Neural cell (in vitro differentiated cells): ENCODE measurements around the gene MEP1A. TPM values are rescaled to one million over a fixed set of nuclear protein-coding genes. Genes with fewer than 3 reads are reported as not detected.

Experiments
- H2AFZ ChIP-seq: fragments of 200-600, 300-800 bp; sonication (generic), shearing (Covaris generic); 2 replicates; pipeline ENCODE4 v1.6.0; 2014; ENCODE audit warnings: low read depth, mild to moderate bottlenecking, antibody characterized with exemption, low read length, moderate library complexity
- H3F3A ChIP-seq: fragments of 200-600 bp; shearing (Covaris generic); 2 replicates; pipeline ENCODE4 v1.6.1; 2016; ENCODE audit warnings: mild to moderate bottlenecking, moderate library complexity, mixed read lengths, antibody characterized with exemption, low read length; ENCODE audit not compliant: insufficient read depth, poor library complexity, severe bottlenecking
- H3K27ac ChIP-seq: fragments of 200-600, 300-800 bp; sonication (generic), shearing (Covaris generic); 2 replicates; pipeline ENCODE4 v1.5.1; 2014; ENCODE audit warnings: mild to moderate bottlenecking, low read length, moderate library complexity
- H3K27me3 ChIP-seq: fragments of 300-800, 200-600 bp; sonication (generic), shearing (Covaris generic); 2 replicates; pipeline ENCODE4 v1.6.0; 2014; ENCODE audit warnings: mild to moderate bottlenecking, low read depth, low read length, moderate library complexity; ENCODE audit not compliant: insufficient read depth
- H3K36me3 ChIP-seq: fragments of 300-800, 200-600 bp; sonication (generic), shearing (Covaris generic); 2 replicates; pipeline ENCODE4 v1.5.1; 2014; ENCODE audit warnings: mild to moderate bottlenecking, antibody characterized with exemption, low read length, moderate library complexity; ENCODE audit not compliant: insufficient read depth
- H3K4me2 ChIP-seq: fragments of 300-800, 200-600 bp; sonication (generic), shearing (Covaris generic); 2 replicates; pipeline ENCODE4 v1.6.0; 2014; ENCODE audit warnings: mild to moderate bottlenecking, low read length
- H3K4me3 ChIP-seq: fragments of 300-800, 200-600 bp; sonication (generic), shearing (Covaris generic); 2 replicates; pipeline ENCODE4 v1.5.1; 2014; ENCODE audit warnings: mild to moderate bottlenecking, low read length, moderate library complexity
- H3K79me2 ChIP-seq: fragments of 200-600 bp; shearing (Covaris generic); replicated peaks from 2 replicates; pipeline ENCODE4 v1.6.0; 2014; ENCODE audit warnings: mild to moderate bottlenecking, low read length, moderate library complexity; ENCODE audit not compliant: insufficient read depth
- H3K9ac ChIP-seq: fragments of 300-800, 200-600 bp; sonication (generic), shearing (Covaris generic); 2 replicates; pipeline ENCODE4 v1.6.1; 2016; ENCODE audit warnings: mild to moderate bottlenecking, low read length, mixed read lengths
- H3K9me2 ChIP-seq: fragments of 200-600 bp; shearing (Covaris generic); 2 replicates; pipeline ENCODE4 v1.6.1; 2016; ENCODE audit warnings: mild to moderate bottlenecking, low read length, mixed read lengths; ENCODE audit not compliant: insufficient read depth
- H3K9me3 ChIP-seq: fragments of 200-600, 300-800 bp; sonication (generic), shearing (Covaris generic); 2 replicates; pipeline ENCODE4 v1.6.1; 2016; ENCODE audit warnings: mild to moderate bottlenecking, mixed run types, low read length, moderate library complexity, mixed read lengths
- H4K20me1 ChIP-seq: fragments of 200-600 bp; shearing (Covaris generic); 2 replicates; pipeline ENCODE4 v1.6.1; 2016; ENCODE audit warnings: mild to moderate bottlenecking, mixed run types; ENCODE audit not compliant: insufficient read depth
- EP300 ChIP-seq: fragments of 450-650 bp; conservative IDR thresholded peaks from 2 replicates; pipeline ENCODE4 v1.6.1; 2014; ENCODE audit warnings: antibody characterized with exemption, mild to moderate bottlenecking, moderate library complexity; ENCODE audit not compliant: poor library complexity, severe bottlenecking
- EZH2 ChIP-seq: fragments of 200-600, 300-800 bp; shearing (Covaris generic), sonication (generic); IDR thresholded peaks from 2 replicates; pipeline ENCODE4 v1.6.1; 2014; ENCODE audit warnings: antibody characterized with exemption, low read length, borderline replicate concordance, mild to moderate bottlenecking; ENCODE audit not compliant: insufficient read depth, poor library complexity, severe bottlenecking
- MXI1 ChIP-seq: fragments of 450-650 bp; conservative IDR thresholded peaks from 2 replicates; pipeline ENCODE4 v1.6.1; 2014; ENCODE audit warnings: antibody characterized with exemption, mild to moderate bottlenecking; ENCODE audit not compliant: poor library complexity, severe bottlenecking
- POLR2AphosphoS5 ChIP-seq: IDR thresholded peaks from 2 replicates; pipeline ENCODE4 v1.6.1; 2012
- RAD21 ChIP-seq: fragments of 450-650 bp; conservative IDR thresholded peaks from 2 replicates; pipeline ENCODE4 v1.6.1; 2014; ENCODE audit warnings: antibody characterized with exemption, mild to moderate bottlenecking, moderate library complexity
- SMC3 ChIP-seq: fragments of 450-650 bp; conservative IDR thresholded peaks from 2 replicates; pipeline ENCODE4 v1.6.1; 2014; ENCODE audit warnings: antibody characterized with exemption, mild to moderate bottlenecking, moderate library complexity; ENCODE audit not compliant: poor library complexity
- TAF1 ChIP-seq: IDR thresholded peaks from 2 replicates; pipeline ENCODE4 v1.6.1; 2012; ENCODE audit warnings: low read depth
- polyA plus RNA-seq: library from polyadenylated mRNA; depleted of rRNA; stranded (reverse); fragments of >200 nt; gene quantifications from 2 replicates; pipeline ENCODE4 v1.2.3, GENCODE V29; 2014
- TF ChIP-seq, protein P1 (sequence below): IDR thresholded peaks from 2 replicates; pipeline ENCODE4 v1.6.1; 2012; ENCODE audit warnings: borderline replicate concordance
- TF ChIP-seq, protein P2 (sequence below): fragments of 450-650 bp; IDR thresholded peaks from 2 replicates; pipeline ENCODE4 v1.5.1; 2014; ENCODE audit warnings: antibody characterized with exemption, mild to moderate bottlenecking, moderate library complexity; ENCODE audit not compliant: poor library complexity, severe bottlenecking

MEP1A gene
- polyA plus RNA-seq, 1 donor from 2014 or later = not detected

- TF ChIP-seq SMC3 (no peak), TAF1 (no peak), MXI1 (no peak), EP300 (no peak), RAD21 (no peak), POLR2AphosphoS5 (no peak), EZH2 (no peak)
- TF ChIP-seq, protein P1, sequence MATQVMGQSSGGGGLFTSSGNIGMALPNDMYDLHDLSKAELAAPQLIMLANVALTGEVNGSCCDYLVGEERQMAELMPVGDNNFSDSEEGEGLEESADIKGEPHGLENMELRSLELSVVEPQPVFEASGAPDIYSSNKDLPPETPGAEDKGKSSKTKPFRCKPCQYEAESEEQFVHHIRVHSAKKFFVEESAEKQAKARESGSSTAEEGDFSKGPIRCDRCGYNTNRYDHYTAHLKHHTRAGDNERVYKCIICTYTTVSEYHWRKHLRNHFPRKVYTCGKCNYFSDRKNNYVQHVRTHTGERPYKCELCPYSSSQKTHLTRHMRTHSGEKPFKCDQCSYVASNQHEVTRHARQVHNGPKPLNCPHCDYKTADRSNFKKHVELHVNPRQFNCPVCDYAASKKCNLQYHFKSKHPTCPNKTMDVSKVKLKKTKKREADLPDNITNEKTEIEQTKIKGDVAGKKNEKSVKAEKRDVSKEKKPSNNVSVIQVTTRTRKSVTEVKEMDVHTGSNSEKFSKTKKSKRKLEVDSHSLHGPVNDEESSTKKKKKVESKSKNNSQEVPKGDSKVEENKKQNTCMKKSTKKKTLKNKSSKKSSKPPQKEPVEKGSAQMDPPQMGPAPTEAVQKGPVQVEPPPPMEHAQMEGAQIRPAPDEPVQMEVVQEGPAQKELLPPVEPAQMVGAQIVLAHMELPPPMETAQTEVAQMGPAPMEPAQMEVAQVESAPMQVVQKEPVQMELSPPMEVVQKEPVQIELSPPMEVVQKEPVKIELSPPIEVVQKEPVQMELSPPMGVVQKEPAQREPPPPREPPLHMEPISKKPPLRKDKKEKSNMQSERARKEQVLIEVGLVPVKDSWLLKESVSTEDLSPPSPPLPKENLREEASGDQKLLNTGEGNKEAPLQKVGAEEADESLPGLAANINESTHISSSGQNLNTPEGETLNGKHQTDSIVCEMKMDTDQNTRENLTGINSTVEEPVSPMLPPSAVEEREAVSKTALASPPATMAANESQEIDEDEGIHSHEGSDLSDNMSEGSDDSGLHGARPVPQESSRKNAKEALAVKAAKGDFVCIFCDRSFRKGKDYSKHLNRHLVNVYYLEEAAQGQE = no peak
- TF ChIP-seq, protein P2, sequence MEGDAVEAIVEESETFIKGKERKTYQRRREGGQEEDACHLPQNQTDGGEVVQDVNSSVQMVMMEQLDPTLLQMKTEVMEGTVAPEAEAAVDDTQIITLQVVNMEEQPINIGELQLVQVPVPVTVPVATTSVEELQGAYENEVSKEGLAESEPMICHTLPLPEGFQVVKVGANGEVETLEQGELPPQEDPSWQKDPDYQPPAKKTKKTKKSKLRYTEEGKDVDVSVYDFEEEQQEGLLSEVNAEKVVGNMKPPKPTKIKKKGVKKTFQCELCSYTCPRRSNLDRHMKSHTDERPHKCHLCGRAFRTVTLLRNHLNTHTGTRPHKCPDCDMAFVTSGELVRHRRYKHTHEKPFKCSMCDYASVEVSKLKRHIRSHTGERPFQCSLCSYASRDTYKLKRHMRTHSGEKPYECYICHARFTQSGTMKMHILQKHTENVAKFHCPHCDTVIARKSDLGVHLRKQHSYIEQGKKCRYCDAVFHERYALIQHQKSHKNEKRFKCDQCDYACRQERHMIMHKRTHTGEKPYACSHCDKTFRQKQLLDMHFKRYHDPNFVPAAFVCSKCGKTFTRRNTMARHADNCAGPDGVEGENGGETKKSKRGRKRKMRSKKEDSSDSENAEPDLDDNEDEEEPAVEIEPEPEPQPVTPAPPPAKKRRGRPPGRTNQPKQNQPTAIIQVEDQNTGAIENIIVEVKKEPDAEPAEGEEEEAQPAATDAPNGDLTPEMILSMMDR = no peak
- H4K20me1 ChIP-seq = no peaks in the 10 kb centered on the region
- no peaks in the 10 kb centered on the region for H3F3A ChIP-seq
- H3K9ac ChIP-seq = no peak overlapping the region
- H3K36me3 ChIP-seq = no peaks in the 10 kb centered on the region
- no peaks in the 10 kb centered on the region for H3K27me3 ChIP-seq
- H3K27ac ChIP-seq = no peak overlapping the region
- H3K79me2 ChIP-seq = no peaks in the 10 kb centered on the region
- no peak overlapping the region for H3K4me3 ChIP-seq
- no peak overlapping the region for H2AFZ ChIP-seq
- no peak overlapping the region for H3K4me2 ChIP-seq
- H3K9me2 ChIP-seq = no peaks in the 10 kb centered on the region
- no peaks in the 10 kb centered on the region for H3K9me3 ChIP-seq
These were observed 41.5 kb upstream of the MEP1A start for GRCh38 chr6:46751658-46752057.

- Histone ChIP-seq H3K27me3 (no peaks in the 10 kb centered on the region), H3K9me2 (no peaks in the 10 kb centered on the region), H3K4me3 (no peak overlapping the region), H2AFZ (no peak overlapping the region), H4K20me1 (no peaks in the 10 kb centered on the region), H3K79me2 (no peaks in the 10 kb centered on the region), H3K9me3 (no peaks in the 10 kb centered on the region), H3K4me2 (no peak overlapping the region), H3K9ac (no peak overlapping the region), H3K27ac (no peak overlapping the region), H3K36me3 (no peaks in the 10 kb centered on the region), H3F3A (no peaks in the 10 kb centered on the region)
- no peak for TF ChIP-seq EZH2
- no peak for TF ChIP-seq POLR2AphosphoS5
- no peak for TF ChIP-seq SMC3
- TF ChIP-seq, protein P2 = no peak
- TF ChIP-seq RAD21 = no peak
- TF ChIP-seq, protein P1 = no peak
- TF ChIP-seq MXI1 = no peak
- TF ChIP-seq TAF1 = no peak
- no peak for TF ChIP-seq EP300
These were observed 37.3 kb upstream of the MEP1A start for GRCh38 chr6:46755865-46756264.
